Measurements from ENCODE around the gene OPRM1.

Gene OPRM1

DNA sequence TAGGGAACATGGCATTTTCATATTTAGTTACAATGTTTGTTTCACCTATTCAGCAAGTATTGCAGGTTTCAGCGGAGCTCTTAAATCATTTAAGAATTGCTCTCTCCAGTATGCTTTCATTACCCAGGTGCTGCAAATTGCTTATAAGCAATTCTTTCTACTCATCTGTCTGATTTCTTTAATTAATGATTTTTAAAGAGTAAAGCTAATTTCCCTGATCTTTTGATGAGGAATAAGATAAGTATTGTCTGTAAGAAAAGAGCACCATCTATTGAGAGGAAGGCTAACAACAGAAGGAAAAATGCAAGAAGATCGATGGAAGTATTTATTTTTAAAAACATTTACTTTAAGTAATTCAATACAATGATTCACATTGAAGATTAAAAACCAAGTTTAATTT is 2.0 kb downstream of the OPRM1 start:
- Histone ChIP-seq H3K9me2 (replicated peaks; ENCODE audit: control insufficient read depth, low read length) (no peaks in the 10 kb centered on the region), H3K27me3 (ENCODE audit: control insufficient read depth, low read length) (no peaks in the 10 kb centered on the region), H3K4me3 (ENCODE audit: low read length) (no peak overlapping the region), H3K4me1 (ENCODE audit: control insufficient read depth, low read length) (no peaks in the 10 kb centered on the region), H3F3A (ENCODE audit: control insufficient read depth, insufficient read depth) (no peaks in the 10 kb centered on the region), H3K9me3 (ENCODE audit: control insufficient read depth, insufficient read depth, low read length) (no peaks in the 10 kb centered on the region), H3K27ac (ENCODE audit: low read depth, low read length) (no peak overlapping the region), H3K36me3 (ENCODE audit: control insufficient read depth, low read length) (no peaks in the 10 kb centered on the region), H3K4me2 (ENCODE audit: low read length) (no peak overlapping the region), H3K79me2 (ENCODE audit: control insufficient read depth, low read length) (no peaks in the 10 kb centered on the region), H4K20me1 (ENCODE audit: control insufficient read depth, insufficient read depth, low read depth, low read length) (no peaks in the 10 kb centered on the region)
- TF ChIP-seq EZH2phosphoT487 (IDR thresholded peaks at IDR 0.05; ENCODE audit: borderline replicate concordance, low read length) = no peak
- no peak for TF ChIP-seq CTCF (IDR thresholded peaks at IDR 0.05; ENCODE audit: low read depth, low read length, poor library complexity, severe bottlenecking)

GRCh38 chr6:154053141-154053540 is 14.1 kb downstream of the OPRM1 start:
- no peaks in the 10 kb centered on the region for H3K4me1 ChIP-seq (ENCODE audit: control insufficient read depth, low read length)
- TF ChIP-seq EZH2phosphoT487 (IDR thresholded peaks at IDR 0.05; ENCODE audit: borderline replicate concordance, low read length) (no peak), CTCF (IDR thresholded peaks at IDR 0.05; ENCODE audit: low read depth, low read length, poor library complexity, severe bottlenecking) (no peak)
- no peaks in the 10 kb centered on the region for H3K27me3 ChIP-seq (ENCODE audit: control insufficient read depth, low read length)
- H3K36me3 ChIP-seq (ENCODE audit: control insufficient read depth, low read length) = no peaks in the 10 kb centered on the region
- H3K9me2 ChIP-seq (replicated peaks; ENCODE audit: control insufficient read depth, low read length) = no peaks in the 10 kb centered on the region
- H4K20me1 ChIP-seq (ENCODE audit: control insufficient read depth, insufficient read depth, low read depth, low read length) = no peaks in the 10 kb centered on the region
- H3K4me3 ChIP-seq (ENCODE audit: low read length) = no peak overlapping the region
- H3F3A ChIP-seq (ENCODE audit: control insufficient read depth, insufficient read depth) = no peaks in the 10 kb centered on the region
- H3K79me2 ChIP-seq (ENCODE audit: control insufficient read depth, low read length) = no peaks in the 10 kb centered on the region
- H3K4me2 ChIP-seq (ENCODE audit: low read length) = no peak overlapping the region
- H3K9me3 ChIP-seq (ENCODE audit: control insufficient read depth, insufficient read depth, low read length) = no peaks in the 10 kb centered on the region
- H3K27ac ChIP-seq (ENCODE audit: low read depth, low read length) = no peak overlapping the region

DNA sequence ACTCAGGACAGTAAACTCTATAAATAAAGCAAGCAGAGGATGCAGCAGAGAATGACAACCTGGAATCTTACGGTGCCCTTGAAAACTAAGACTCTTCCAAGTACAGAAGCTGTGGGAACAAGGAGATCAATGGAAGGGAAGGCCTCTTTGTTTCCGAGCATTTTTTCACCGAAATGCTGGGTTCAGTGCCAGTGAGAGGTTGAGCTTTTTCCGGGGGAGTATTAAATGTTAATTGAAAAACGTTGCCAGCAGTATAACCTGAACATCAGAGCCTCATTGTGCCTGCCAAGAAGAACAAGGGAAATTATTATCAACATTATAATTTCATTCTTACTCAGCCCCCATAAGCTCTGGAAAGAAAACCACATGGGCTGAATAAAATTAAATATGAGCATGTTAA is 17.5 kb downstream of the OPRM1 start:
- Histone ChIP-seq H3K27ac (ENCODE audit: low read depth, low read length) (no peak overlapping the region), H3K4me1 (ENCODE audit: control insufficient read depth, low read length) (no peaks in the 10 kb centered on the region), H3K4me2 (ENCODE audit: low read length) (no peak overlapping the region), H4K20me1 (ENCODE audit: control insufficient read depth, insufficient read depth, low read depth, low read length) (no peaks in the 10 kb centered on the region), H3K9me2 (replicated peaks; ENCODE audit: control insufficient read depth, low read length) (no peaks in the 10 kb centered on the region), H3K79me2 (ENCODE audit: control insufficient read depth, low read length) (no peaks in the 10 kb centered on the region), H3K9me3 (ENCODE audit: control insufficient read depth, insufficient read depth, low read length) (no peaks in the 10 kb centered on the region), H3K27me3 (ENCODE audit: control insufficient read depth, low read length) (no peaks in the 10 kb centered on the region), H3F3A (ENCODE audit: control insufficient read depth, insufficient read depth) (no peaks in the 10 kb centered on the region), H3K4me3 (ENCODE audit: low read length) (no peak overlapping the region), H3K36me3 (ENCODE audit: control insufficient read depth, low read length) (no peaks in the 10 kb centered on the region)
- TF ChIP-seq EZH2phosphoT487 (IDR thresholded peaks at IDR 0.05; ENCODE audit: borderline replicate concordance, low read length) (no peak), CTCF (IDR thresholded peaks at IDR 0.05; ENCODE audit: low read depth, low read length, poor library complexity, severe bottlenecking) (no peak)

DNA sequence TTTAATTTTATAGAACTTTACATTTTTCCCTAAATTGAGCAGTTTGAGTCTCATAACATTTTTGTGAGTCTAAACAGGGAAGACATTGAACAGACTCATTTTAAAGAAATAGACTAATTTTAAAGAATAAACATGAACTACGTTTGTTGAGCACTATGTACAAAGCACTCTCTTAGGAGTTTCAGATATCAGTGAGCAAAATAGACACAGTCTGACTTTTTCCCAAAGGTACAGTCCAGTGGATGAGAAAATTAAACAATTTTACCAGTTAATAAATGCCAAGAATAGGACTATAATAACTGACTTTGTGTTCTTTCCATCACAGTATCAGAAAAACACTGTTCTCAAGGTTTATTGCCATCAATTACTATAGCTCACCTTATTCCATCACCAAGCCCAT is 18.1 kb downstream of the OPRM1 start:
- no peak overlapping the region for H3K27ac ChIP-seq (ENCODE audit: low read depth, low read length)
- no peaks in the 10 kb centered on the region for H3K9me3 ChIP-seq (ENCODE audit: control insufficient read depth, insufficient read depth, low read length)
- no peaks in the 10 kb centered on the region for H3K4me1 ChIP-seq (ENCODE audit: control insufficient read depth, low read length)
- H3K36me3 ChIP-seq (ENCODE audit: control insufficient read depth, low read length) = no peaks in the 10 kb centered on the region
- H3K79me2 ChIP-seq (ENCODE audit: control insufficient read depth, low read length) = no peaks in the 10 kb centered on the region
- H3K9me2 ChIP-seq (replicated peaks; ENCODE audit: control insufficient read depth, low read length) = no peaks in the 10 kb centered on the region
- H3K4me2 ChIP-seq (ENCODE audit: low read length) = no peak overlapping the region
- no peak for TF ChIP-seq CTCF (IDR thresholded peaks at IDR 0.05; ENCODE audit: low read depth, low read length, poor library complexity, severe bottlenecking)
- no peak for TF ChIP-seq EZH2phosphoT487 (IDR thresholded peaks at IDR 0.05; ENCODE audit: borderline replicate concordance, low read length)
- no peaks in the 10 kb centered on the region for H4K20me1 ChIP-seq (ENCODE audit: control insufficient read depth, insufficient read depth, low read depth, low read length)
- H3F3A ChIP-seq (ENCODE audit: control insufficient read depth, insufficient read depth) = no peaks in the 10 kb centered on the region
- no peaks in the 10 kb centered on the region for H3K27me3 ChIP-seq (ENCODE audit: control insufficient read depth, low read length)
- H3K4me3 ChIP-seq (ENCODE audit: low read length) = no peak overlapping the region
